Mesendoderm (in vitro differentiated cells): Measurements from ENCODE around the gene ENAH.

Experiments
- DNase-seq: peaks from one replicate; pipeline ENCODE4 v3.0.0; 2013
- H2AK5ac ChIP-seq: 2 replicates; pipeline ENCODE4 v1.6.1; 2013; ENCODE audit warnings: low read length, inconsistent platforms
- H2BK120ac ChIP-seq: 2 replicates; pipeline ENCODE4 v1.6.1; 2013; ENCODE audit warnings: low read depth, mild to moderate bottlenecking, low read length, moderate library complexity, mixed read lengths
- H2BK15ac ChIP-seq: replicated peaks from 2 replicates; pipeline ENCODE4 v1.6.1; 2013; ENCODE audit warnings: low read depth, mild to moderate bottlenecking, moderate library complexity
- H2BK5ac ChIP-seq: 2 replicates; pipeline ENCODE4 v1.6.1; 2013; ENCODE audit warnings: low read length, inconsistent platforms
- H3K18ac ChIP-seq: 2 replicates; pipeline ENCODE4 v1.6.1; 2013; ENCODE audit warnings: mild to moderate bottlenecking, low read length, mixed read lengths
- H3K23ac ChIP-seq: one replicate; pipeline ENCODE4 v1.6.1; 2013; ENCODE audit warnings: low read length
- H3K27ac ChIP-seq: 2 replicates; pipeline ENCODE4 v1.5.1; 2013; ENCODE audit warnings: low read depth, mild to moderate bottlenecking, inconsistent platforms, low read length, moderate library complexity
- H3K27me3 ChIP-seq: 2 replicates; pipeline ENCODE4 v1.6.1; 2013; ENCODE audit warnings: low read length, control low read depth, mild to moderate bottlenecking, inconsistent platforms; ENCODE audit not compliant: insufficient read depth, poor library complexity
- H3K36me3 ChIP-seq: 2 replicates; pipeline ENCODE4 v1.6.1; 2013; ENCODE audit warnings: low read length, inconsistent platforms; ENCODE audit not compliant: control insufficient read depth, insufficient read depth
- H3K4ac ChIP-seq: one replicate; pipeline ENCODE4 v1.6.1; 2013; ENCODE audit warnings: low read depth, mild to moderate bottlenecking, low read length, moderate library complexity
- H3K4me1 ChIP-seq: 2 replicates; pipeline ENCODE4 v1.6.1; 2013; ENCODE audit warnings: low read depth, low read length, inconsistent platforms; ENCODE audit not compliant: control insufficient read depth
- H3K4me2 ChIP-seq: 2 replicates; pipeline ENCODE4 v1.6.1; 2013; ENCODE audit warnings: low read length
- H3K4me3 ChIP-seq: 2 replicates; pipeline ENCODE4 v1.5.1; 2013; ENCODE audit warnings: mild to moderate bottlenecking, low read length
- H3K56ac ChIP-seq: one replicate; pipeline ENCODE4 v1.6.1; 2013; ENCODE audit warnings: low read length
- H3K79me1 ChIP-seq: 2 replicates; pipeline ENCODE4 v1.6.1; 2013; ENCODE audit warnings: low read length, inconsistent platforms
- H3K79me2 ChIP-seq: 2 replicates; pipeline ENCODE4 v1.6.1; 2013; ENCODE audit warnings: mild to moderate bottlenecking, low read length; ENCODE audit not compliant: control insufficient read depth, insufficient read depth
- H3K9ac ChIP-seq: 2 replicates; pipeline ENCODE4 v1.6.1; 2013; ENCODE audit warnings: low read length, inconsistent platforms
- H4K5ac ChIP-seq: one replicate; pipeline ENCODE4 v1.6.1; 2013; ENCODE audit warnings: low read length
- H4K8ac ChIP-seq: one replicate; pipeline ENCODE4 v1.6.1; 2013; ENCODE audit warnings: low read depth, mild to moderate bottlenecking, control low read depth, low read length, moderate library complexity
- WGBS: extraction: QIAGEN DNeasy Blood & Tissue Kit; methylation state at CpG from one replicate; pipeline ENCODE4 v1.1.7; 2013; ENCODE audit warnings: low lambda C conversion rate, missing lambda C conversion rate; ENCODE audit not compliant: insufficient coverage; ENCODE audit errors: extremely low coverage; 5-methylcytosine and 5-hydroxymethylcytosine counted together

Gene ENAH

GRCh38 chr1:225482421-225482950, 170.4 kb downstream of the ENAH start:
- Histone ChIP-seq H3K4me3 (no peak overlapping the region), H3K27me3 (no peaks in the 10 kb centered on the region), H2BK15ac (no peak overlapping the region), H3K79me2 (no peaks in the 10 kb centered on the region), H2AK5ac (no peak overlapping the region), H3K4me1 (no peaks in the 10 kb centered on the region), H3K23ac (no peak overlapping the region), H3K36me3 (no peaks in the 10 kb centered on the region), H3K79me1 (no peaks in the 10 kb centered on the region), H3K27ac (no peak overlapping the region), H3K56ac (no peak overlapping the region), H4K8ac (no peak overlapping the region), H2BK120ac (no peak overlapping the region), H2BK5ac (no peak overlapping the region), H4K5ac (no peak overlapping the region), H3K18ac (no peak overlapping the region), H3K9ac (no peak overlapping the region), H3K4ac (no peak overlapping the region), H3K4me2 (no peak overlapping the region)
- WGBS = no CpG with 5 or more reads among the region's 10 CpGs
- no peak for DNase-seq

GRCh38 chr1:225481738-225482137, 171.2 kb downstream of the ENAH start:
- Histone ChIP-seq H3K4ac (no peak overlapping the region), H2BK15ac (no peak overlapping the region), H3K56ac (no peak overlapping the region), H3K27me3 (no peaks in the 10 kb centered on the region), H3K27ac (no peak overlapping the region), H3K23ac (no peak overlapping the region), H3K4me3 (no peak overlapping the region), H3K79me1 (no peaks in the 10 kb centered on the region), H3K18ac (no peak overlapping the region), H4K8ac (no peak overlapping the region), H3K36me3 (no peaks in the 10 kb centered on the region), H3K4me2 (no peak overlapping the region), H3K79me2 (no peaks in the 10 kb centered on the region), H3K4me1 (no peaks in the 10 kb centered on the region), H3K9ac (no peak overlapping the region), H2BK120ac (no peak overlapping the region), H2AK5ac (no peak overlapping the region), H2BK5ac (no peak overlapping the region), H4K5ac (no peak overlapping the region)
- DNase-seq = no peak
- no CpG with 5 or more reads among the region's 6 CpGs for WGBS

GRCh38 chr1:225480825-225481434, 172.0 kb downstream of the ENAH start:
- H3K4me3 ChIP-seq = no peak overlapping the region
- H3K27me3 ChIP-seq = no peaks in the 10 kb centered on the region
- WGBS = no CpG with 5 or more reads among the region's 6 CpGs
- H3K23ac ChIP-seq = no peak overlapping the region
- H3K4ac ChIP-seq = no peak overlapping the region
- H4K5ac ChIP-seq = no peak overlapping the region
- DNase-seq = peak; percentile 73
- H2BK15ac ChIP-seq = no peak overlapping the region
- no peak overlapping the region for H2BK120ac ChIP-seq
- no peak overlapping the region for H2BK5ac ChIP-seq
- H3K4me1 ChIP-seq = no peaks in the 10 kb centered on the region
- no peak overlapping the region for H3K18ac ChIP-seq
- H3K36me3 ChIP-seq = no peaks in the 10 kb centered on the region
- H3K79me2 ChIP-seq = no peaks in the 10 kb centered on the region
- H2AK5ac ChIP-seq = no peak overlapping the region
- no peak overlapping the region for H3K4me2 ChIP-seq
- H4K8ac ChIP-seq = no peak overlapping the region
- no peaks in the 10 kb centered on the region for H3K79me1 ChIP-seq
- H3K9ac ChIP-seq = no peak overlapping the region
- no peak overlapping the region for H3K56ac ChIP-seq
- H3K27ac ChIP-seq = no peak overlapping the region

GRCh38 chr1:225479996-225480720, 172.8 kb downstream of the ENAH start:
- Histone ChIP-seq H3K4me3 (no peak overlapping the region), H2AK5ac (no peak overlapping the region), H3K56ac (no peak overlapping the region), H4K8ac (no peak overlapping the region), H3K4me1 (no peaks in the 10 kb centered on the region), H3K4me2 (no peak overlapping the region), H4K5ac (no peak overlapping the region), H2BK15ac (no peak overlapping the region), H3K4ac (no peak overlapping the region), H3K27me3 (no peaks in the 10 kb centered on the region), H2BK120ac (no peak overlapping the region), H3K36me3 (no peaks in the 10 kb centered on the region), H3K79me2 (no peaks in the 10 kb centered on the region), H3K27ac (no peak overlapping the region), H3K18ac (no peak overlapping the region), H3K79me1 (no peaks in the 10 kb centered on the region), H2BK5ac (no peak overlapping the region), H3K23ac (no peak overlapping the region), H3K9ac (no peak overlapping the region)
- no peak for DNase-seq
- no CpG with 5 or more reads among the region's 21 CpGs for WGBS

GRCh38 chr1:225479341-225479740, 173.6 kb downstream of the ENAH start:
- H2BK15ac ChIP-seq = no peak overlapping the region
- no peak overlapping the region for H3K4me3 ChIP-seq
- H3K4ac ChIP-seq = no peak overlapping the region
- no peak overlapping the region for H3K56ac ChIP-seq
- H3K79me1 ChIP-seq = no peaks in the 10 kb centered on the region
- no peaks in the 10 kb centered on the region for H3K79me2 ChIP-seq
- no peak overlapping the region for H2BK120ac ChIP-seq
- no peak for DNase-seq
- H2AK5ac ChIP-seq = no peak overlapping the region
- H3K27ac ChIP-seq = no peak overlapping the region
- no peaks in the 10 kb centered on the region for H3K27me3 ChIP-seq
- WGBS = no CpG with 5 or more reads among the region's 9 CpGs
- no peak overlapping the region for H4K8ac ChIP-seq
- H3K4me2 ChIP-seq = no peak overlapping the region
- H3K9ac ChIP-seq = no peak overlapping the region
- no peaks in the 10 kb centered on the region for H3K36me3 ChIP-seq
- no peak overlapping the region for H4K5ac ChIP-seq
- H3K4me1 ChIP-seq = no peaks in the 10 kb centered on the region
- H3K18ac ChIP-seq = no peak overlapping the region
- H3K23ac ChIP-seq = no peak overlapping the region
- no peak overlapping the region for H2BK5ac ChIP-seq
